Left renal pelvis (tissue), 4 donors: ENCODE data around the gene ELMO1. TPM values are rescaled to one million over a fixed set of nuclear protein-coding genes. Genes with fewer than 3 reads are reported as not detected.

Experiments
- DNase-seq, 4 donors: peaks; one replicate each; pipeline ENCODE4 v3.0.0-alpha.2; 2013; ENCODE audit warnings: low read depth in 4 of 4, low spot score in 3 of 4
- polyA plus RNA-seq, 4 donors: library from polyadenylated mRNA; unstranded; fragments of 120-200 nt; gene quantifications; one replicate each; pipeline ENCODE4 v1.2.1, GENCODE V29; 2013; ENCODE audit not compliant: insufficient read length in 4 of 4

Gene ELMO1
- polyA plus RNA-seq, 4 donors = 10.5 to 15.0 (median 10.6) TPM

DNA sequence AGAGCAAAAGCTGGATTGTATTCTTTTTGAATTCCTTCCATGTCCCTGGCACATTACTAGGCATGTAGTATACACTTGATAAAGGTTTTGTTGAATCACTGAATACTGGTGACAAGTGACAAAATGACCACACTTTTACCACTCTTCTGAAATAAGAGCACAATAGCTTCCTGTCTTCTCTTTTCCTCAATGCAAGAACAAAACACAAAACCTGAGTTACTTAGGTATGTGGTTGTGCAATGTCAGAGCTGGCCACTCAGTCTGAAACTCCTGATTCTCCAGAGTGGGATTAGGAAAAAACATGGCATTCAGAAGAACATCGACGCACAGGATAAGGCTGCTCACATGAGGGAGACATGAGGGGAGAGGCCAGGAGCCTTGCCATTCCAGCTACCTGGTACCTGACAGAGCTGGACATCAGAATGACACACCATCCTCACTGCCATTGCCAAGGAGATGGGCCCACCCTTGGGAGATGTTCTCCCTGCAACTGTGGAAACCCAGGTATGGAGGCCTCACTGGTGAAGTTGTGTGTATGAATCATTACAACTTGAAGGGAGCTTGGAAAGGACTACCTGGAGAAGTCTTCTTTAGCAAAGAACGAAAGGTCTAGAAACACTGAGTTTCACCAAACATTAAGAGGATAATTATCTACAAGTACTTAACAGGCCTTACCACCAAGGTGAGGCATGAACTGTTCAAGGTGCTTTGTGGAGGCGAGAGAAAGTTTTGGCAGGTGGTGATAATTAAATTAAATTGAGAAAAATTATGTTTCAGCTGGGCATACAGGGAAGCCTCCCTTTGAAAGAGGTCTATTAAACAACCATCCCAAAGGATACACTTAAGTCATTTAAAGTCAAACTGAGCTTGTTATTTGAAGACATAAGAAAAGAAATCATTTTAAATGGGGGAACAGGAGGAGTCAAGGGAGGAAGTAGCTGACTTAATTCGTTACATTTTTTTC, 477.8 kb downstream of the ELMO1 start:
- DNase-seq = no peak

DNA sequence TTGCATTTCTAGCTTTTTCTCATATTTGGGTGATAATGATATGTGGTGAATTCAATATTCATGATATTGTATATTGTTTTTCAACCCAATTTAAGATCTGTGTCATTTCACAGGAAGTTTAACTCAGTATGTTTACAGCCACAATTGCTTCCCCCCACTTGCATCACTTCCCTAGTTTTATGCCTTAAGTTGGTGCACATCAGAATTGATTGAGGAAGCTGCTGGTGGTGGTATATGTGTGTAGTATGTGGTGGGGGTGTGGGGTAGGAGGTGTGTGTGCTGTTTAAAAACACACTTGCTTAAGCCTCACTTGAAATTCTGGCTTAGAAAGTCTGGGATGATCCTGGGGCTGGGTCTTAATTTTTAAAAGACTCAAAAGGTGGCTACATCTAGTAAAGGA, 479.3 kb downstream of the ELMO1 start:
- no peak for DNase-seq

DNA sequence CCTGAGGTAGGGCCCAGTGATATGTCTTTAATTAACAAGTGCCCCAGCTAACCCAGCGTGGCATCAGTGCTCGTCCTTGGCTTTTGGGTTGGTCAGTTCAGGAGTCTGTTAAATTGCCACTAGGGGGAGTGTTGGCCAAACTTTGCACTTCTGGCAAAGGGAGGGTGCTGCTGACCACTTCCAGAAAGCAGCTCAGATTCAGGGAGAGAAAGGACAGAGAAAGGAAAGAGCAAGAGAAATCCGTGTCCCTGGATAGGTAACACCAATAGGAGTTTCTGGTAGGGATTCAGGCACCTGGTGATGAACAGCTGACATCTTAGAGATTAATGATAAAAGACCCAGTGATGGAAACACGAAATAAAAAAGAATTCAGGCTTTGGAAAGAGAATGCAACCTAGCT, 481.3 kb downstream of the ELMO1 start:
- DNase-seq = peak in 1 of 4 donors; percentile 42

DNA sequence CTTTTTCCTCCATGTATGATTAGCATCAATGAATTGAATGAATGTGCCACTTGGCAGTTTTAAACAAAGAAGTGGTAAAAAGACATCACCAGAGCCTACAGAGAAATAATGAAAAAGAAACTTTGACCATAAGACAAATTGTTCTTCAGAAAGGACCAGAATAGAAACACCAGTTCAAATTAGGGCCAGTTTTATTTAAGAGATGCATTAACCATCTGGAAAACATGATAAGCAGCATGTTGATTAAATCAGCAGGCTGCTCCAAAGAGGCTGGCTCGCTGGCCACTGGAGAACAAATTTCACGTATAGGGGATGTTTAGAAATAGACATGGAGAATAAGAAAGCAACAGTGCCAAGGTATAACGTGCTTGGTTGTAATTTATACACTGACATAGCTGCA, 482.0 kb downstream of the ELMO1 start:
- no peak for DNase-seq

DNA sequence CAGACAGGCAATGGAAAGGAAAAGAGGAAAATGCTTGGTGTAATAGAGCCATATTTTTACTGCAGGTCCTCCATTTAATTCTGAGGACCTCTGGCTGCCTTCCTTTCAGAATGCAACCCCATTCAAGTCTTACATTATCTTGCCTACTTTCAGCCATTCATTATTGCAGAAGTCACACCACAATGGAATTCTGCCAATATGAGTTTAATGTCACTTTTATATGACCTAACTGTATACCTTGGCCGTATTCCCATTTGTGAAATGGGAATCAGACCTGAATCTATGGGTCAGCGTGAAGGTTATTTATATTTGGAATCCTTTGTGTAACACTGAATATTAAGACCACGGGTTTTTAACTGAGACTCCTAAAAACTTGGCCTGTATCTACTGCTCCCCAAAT, 482.6 kb downstream of the ELMO1 start:
- no peak for DNase-seq

DNA sequence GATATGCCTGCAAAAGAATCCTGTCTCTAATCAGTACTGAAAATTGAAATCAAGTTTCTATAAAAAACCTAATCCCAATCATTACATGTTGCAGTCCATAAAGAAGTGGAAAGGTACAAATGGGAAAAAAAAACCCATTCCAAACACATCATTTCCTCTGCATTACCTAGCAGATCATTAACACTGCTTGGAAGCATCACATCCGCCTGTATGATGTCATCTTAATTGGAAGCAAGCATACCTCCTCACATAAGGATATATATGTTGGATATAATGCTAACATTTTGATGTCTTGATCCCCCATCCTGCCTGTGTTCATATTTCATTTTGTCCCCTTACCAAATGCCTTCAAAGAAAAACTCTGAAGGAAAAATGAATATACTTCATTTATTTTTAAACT, 483.0 kb downstream of the ELMO1 start:
- no peak for DNase-seq

DNA sequence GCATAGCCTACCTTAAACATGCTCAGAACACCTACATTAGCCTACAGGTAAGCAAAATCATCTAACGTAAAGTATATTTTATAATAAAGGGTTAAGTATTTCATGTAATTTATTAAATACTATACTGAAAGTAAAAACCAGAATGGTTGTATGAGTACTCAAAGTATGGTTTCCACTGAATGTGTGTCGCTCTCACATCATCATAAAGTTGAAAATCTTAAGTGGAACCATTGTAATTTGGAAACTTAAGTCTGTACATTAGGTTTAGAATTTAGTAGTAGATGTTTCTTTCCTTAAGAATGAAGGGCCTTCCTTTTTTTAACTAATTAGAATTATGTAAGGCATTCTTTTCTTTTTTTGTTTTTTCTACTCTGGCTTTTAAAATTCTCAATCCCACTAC, 484.4 kb downstream of the ELMO1 start:
- no peak for DNase-seq

DNA sequence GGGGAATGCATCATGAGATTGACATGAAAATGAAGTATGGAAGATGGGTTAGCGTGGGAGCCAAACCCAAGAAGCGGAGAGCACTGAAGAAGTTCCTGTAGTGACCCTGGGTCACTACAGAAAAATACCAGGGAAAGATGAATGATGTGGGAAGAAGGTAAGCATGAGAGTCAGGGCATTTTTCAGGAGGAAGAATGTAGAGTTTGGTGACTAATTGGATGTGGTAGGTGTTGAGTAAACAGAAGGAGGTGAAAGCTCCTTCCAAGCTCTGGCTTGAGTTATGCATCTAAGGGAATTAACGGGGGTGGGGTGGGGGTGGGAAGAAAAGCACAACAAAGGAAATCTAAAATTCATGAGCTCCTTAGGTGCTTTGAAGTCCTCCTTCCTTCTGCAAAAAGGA, 486.3 kb downstream of the ELMO1 start:
- no peak for DNase-seq

DNA sequence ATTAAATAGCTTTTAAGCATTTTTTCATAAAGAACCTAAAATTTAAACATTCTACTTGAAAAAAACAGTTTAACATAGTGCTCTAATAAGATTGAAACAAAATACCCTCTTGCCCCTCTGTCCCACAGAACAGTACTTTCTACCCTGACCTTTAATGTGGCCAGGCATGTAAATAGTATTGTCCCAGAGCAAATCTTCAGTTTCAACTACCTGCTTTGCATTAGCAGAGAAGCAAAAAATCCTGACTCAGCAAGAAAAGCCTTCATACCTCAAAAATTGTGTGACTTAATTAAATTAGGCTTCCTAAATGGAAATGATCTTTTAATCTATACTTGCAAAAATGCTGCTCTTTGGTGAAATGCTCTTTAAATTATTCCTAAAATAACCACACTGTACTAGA, 487.0 kb downstream of the ELMO1 start:
- no peak for DNase-seq

DNA sequence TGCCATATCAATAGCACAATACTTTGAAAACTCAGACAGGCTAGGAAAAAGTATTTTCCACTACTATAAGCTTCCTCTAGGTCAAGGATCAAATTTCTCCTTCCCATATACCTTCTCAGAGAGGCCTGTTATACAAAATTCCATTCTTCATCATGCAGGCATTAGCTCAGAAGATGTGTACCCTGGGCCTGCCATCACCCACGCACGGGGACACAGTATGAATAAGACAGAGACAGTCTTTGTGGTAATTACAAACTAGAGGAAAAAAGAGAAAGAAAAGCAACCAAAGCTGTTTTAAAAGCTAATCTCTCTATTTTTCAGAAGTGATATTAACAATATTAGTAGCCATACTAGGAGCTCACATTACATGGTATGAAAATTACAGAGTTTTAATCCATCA, 487.6 kb downstream of the ELMO1 start:
- DNase-seq = no peak

DNA sequence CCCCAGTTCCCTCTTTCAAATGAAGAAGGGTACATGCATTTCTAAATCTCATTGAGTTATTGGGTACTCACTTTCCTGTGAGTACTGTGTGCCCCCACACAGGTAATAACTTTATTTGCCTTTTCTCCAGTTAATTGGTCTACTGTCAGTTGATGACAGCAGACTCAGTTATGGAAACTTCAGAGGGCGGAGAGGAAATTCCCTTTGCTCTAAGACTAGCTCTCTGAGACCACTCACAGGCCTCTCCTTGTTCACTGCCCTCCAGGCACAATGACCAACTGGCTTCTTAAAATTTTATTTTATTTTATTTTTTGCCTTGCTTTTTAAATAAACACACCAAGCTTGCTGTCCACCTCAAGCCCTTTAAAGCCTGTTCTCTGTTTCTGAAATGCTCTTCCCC, 488.6 kb downstream of the ELMO1 start:
- no peak for DNase-seq

DNA sequence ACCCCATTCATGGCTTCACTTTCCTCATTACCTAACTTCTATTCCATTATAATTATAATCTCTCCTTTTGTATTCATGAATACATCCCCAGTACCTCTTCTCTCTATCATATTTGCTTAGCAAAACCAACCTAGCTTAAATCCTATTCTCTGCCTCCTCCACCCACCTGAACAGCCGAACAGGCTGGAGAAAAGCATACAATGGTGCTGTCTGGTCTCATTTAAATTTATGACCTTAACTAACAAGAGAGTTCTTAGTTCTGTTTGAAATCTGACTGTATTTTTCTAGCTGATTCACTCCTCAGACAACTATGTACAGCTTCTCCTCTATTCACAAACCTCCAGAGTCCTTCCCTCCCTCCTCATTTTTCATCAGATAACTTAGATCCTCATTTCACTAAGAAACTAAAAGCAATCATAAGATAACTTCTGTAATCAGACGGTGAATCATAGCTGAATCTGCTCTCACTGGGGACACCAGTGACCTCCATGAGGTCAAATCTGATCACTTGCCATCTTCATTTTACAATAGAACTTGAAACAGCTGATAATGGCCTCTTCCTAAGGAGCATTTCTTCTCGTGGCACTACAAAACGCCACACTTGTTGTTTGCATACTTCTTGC, 490.4 kb downstream of the ELMO1 start:
- DNase-seq = no peak

DNA sequence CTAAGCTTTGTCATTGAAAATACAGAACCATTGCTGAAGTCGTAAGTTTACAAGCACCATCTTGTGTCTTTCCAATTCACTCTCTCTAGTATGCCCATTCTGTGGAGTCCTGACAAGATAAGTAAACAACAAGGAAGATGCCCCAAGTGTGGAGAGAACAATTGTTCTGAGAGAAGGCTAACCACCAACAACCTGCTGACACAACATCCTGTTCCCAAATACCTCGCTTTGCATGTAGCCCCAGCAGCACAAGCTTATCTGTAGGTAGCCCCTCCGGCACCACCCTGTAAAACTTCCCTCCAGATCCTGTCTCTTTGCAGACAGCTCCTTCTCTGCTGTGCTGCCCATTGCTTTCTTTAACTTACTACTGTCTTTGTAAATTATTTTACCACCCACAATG, 491.0 kb downstream of the ELMO1 start:
- no peak for DNase-seq

DNA sequence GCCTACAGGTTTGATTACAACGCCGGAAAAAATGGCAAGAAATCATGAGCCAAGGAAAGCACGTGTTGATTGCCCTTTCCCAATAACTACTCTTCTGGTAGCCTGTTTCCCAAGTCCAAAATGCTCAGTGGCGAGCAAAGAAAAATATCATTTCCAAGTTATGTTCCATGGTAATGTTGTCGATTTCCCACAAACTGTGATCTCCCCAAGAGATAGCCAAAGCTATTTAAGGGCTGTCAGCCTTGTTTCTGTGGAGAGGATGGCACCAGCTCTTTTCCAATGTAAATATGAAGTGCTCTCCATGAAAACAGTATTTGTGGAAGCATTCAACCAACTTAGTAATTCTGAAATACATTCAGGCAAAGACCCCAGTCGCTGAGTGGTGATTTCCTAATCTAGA, 491.9 kb downstream of the ELMO1 start:
- DNase-seq = no peak

DNA sequence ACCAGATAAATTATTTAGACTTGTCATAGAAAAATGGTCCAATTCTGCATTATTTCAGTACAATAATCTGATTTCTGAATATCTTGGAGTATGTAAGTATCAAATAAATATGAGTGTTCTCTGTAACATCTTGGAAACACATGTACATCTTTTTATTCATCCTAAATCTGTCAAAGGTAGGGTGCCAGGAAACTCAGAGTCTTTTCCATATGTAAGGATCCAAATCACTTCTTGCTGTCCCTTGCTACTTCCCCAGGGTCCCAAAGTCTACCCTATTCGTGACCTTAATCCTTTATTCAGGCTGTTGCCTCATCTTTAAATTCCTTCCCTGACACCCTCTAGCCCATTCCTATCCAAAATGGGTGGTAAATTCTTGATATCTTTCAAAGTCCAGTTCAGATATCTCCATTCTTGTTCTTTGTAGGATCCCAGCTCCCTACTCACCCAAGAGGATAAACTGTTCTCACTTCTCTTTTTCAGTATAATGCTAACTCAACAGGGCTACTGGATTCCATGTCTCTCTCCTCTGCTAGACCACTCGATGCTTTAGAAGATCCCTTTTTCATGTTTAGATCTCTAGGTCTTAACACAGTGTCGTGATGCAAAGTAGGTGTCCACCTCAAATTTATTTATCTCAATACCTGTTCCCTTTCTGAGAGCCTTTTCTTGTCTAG, 493.1 kb downstream of the ELMO1 start:
- DNase-seq = no peak

DNA sequence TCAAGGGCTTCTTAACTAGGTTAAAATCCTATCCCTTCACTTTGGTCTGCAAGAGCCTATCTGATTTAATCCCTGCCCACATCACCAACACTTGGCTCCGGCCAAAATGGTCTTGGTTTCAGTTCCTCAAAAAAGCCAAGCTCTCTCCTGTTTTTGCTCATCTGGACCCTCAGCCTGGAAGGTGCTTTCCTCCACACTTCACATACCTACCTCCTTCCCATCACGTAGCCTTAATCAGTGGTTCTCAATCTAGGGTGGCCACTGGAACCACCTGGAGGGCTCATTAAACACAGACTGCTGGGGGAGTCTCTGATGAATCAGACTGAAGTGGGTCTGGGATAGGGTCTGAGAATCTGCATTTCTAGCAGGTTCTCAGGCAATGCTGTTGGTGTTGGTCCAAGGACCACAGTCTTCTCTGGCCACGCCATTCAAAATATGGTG, 497.4 kb downstream of the ELMO1 start:
- DNase-seq = no peak

DNA sequence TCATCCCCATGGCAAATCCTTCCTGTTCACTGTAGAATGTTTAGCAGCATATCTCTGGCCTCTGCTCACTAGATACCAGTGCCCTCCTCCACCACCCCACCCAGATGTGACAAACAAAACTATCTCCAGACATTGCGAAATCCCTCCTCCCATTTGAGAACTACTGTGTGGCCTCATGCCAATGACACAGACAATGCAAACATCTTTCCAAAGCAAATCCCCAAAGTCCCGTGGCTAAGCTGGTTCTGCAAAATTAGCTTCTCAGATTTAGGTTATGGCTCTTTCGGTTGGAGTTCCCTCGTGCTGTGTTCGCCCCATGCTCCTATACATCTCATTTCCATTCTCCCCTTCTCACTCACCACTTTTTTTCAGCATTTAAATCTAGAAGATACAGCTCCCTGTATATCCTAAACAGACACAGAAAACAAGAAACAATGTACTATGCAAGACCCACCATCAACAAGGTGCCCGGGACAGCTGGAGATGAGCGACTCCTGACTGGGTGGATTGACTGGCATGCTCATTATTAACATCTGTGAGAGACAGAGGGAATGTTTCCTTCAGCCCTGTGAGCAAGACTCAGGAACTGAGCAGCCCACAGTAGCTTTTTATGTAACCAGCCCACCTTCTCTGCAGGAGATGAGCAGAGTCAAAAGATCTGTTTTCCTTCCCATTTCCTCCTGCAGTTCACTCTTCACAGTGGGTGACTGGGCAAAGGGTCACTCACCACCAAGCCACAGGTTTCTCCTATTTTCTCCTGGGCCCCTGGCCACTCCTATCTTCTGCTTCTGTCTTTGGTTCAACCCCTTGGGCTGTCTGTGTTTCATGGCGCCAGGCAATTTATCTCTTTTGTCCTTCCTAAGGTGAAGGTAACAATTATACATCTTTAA, 498.7 kb downstream of the ELMO1 start:
- DNase-seq = no peak

DNA sequence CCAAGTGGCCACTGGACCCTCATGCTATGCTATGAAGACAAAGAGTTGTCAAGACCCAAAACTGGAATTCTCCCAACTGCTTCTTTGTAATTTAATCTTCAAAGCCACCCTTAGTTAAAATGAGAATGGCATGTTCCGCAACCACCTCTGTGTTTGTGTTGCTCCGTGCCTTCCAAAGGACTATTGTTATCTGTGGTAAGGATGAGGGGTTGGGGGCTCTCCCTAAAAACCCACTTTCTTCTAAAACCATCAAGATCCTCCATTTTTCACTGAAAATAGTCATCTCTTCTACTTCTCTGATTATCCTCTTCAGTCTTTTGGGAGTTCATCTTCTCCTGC, 502.3 kb downstream of the ELMO1 start:
- DNase-seq = no peak

DNA sequence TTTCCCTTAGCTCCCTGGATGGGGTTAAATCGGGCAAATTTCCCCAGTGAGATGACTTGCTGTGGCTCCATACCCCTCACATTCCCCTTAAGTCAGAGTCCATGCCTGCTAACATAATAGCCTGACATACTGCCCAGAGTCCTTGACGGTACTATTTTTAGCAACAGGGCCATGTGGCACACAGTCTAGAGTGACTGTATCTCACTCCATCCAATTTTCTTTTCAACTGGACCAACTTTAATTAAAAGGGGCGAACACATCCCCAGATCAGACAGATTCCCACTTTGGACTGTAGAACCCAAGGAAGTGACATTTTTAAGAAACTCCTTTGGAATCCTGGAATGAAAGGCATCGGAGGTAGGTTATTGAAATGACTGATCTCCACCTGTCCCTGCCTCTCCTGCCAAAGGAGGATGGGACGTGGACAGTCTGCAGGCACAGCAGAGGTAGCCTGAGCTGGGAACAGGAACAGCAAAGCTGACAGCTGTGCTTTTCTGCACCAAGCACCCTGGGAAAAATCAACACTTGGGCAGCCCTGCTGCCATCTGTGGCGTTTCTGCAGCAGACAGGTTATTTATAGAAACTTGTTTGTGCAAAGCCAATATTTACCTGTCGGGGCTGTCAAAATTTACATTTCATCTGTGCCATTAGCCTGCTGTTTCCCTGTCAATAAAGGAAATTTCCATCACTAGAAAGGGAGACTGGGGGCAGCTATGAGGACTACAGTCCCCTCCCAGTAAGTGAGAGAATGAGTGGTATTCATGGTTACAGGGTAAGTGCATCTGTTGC, 502.9 kb downstream of the ELMO1 start:
- no peak for DNase-seq

DNA sequence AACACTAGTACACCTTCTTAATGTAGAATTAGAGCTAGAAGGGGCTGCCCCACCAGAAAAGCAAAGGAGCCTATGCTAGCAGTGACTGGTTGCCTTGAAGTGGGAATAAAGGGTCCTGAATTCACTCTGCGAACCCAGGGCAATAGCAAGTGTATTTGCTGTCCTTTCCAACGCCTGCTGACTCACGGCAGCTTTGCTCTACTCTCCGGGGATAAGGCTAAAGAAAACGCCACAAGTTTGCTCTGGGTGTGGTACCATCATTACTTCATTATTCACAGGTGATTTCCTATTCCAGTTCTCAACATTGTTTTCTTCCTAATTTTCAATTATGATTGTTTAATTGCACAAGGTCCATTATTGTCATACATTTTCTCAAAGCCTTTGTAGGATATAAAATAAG, 503.8 kb downstream of the ELMO1 start:
- DNase-seq = no peak
